Pancreas (tissue), 10 donors: ENCODE results near the gene XIRP2. TPM values are rescaled to one million over a fixed set of nuclear protein-coding genes. Genes with fewer than 3 reads are reported as not detected.

Experiments used
- ATAC-seq, 4 donors: fragments of 200-7000 bp; cut with Tn5 transposase; one replicate each; pipeline versions ENCODE4 v1.8.0 to v1.9.1; 2020; ENCODE audit warnings: mild to moderate bottlenecking in 4 of 4, moderate library complexity in 4 of 4
- DNase-seq, 6 donors: peaks; one replicate each; pipeline ENCODE4 v3.0.0-alpha.2; 2020
- FAIRE-seq: peaks from 2 replicates; lab custom pipeline; 2012; peaks lifted over from hg19 to GRCh38; lab: Jason Lieb, UNC
- H3K27ac ChIP-seq, 4 donors: fragments of 200-600 bp; sonication (generic); 1 replicate in 3 of 4; 2 replicates in 1 of 4; pipeline versions ENCODE4 v1.5.0 to v1.8.0; 2020
- H3K27me3 ChIP-seq, 4 donors: fragments of 200-600 bp; one replicate each; pipeline ENCODE4 v1.8.0; 2021
- H3K36me3 ChIP-seq, 3 donors: fragments of 200-600 bp; sonication (generic) in 1 of 3; one replicate each; pipeline versions ENCODE4 v1.5.0 to v1.8.0; 2020 to 2021
- H3K4me1 ChIP-seq, 3 donors: fragments of 200-600 bp; one replicate each; pipeline ENCODE4 v1.8.0; 2021
- H3K4me3 ChIP-seq, 4 donors: fragments of 200-600 bp; sonication (generic) in 2 of 4; one replicate each; pipeline versions ENCODE4 v1.5.0 to v1.8.0; 2020 to 2021
- H3K9me3 ChIP-seq, 4 donors: fragments of 200-600 bp; one replicate each; pipeline ENCODE4 v1.8.0; 2021
- CTCF ChIP-seq, 4 donors: fragments of 200-600 bp; sonication (generic) in 3 of 4; IDR thresholded peaks; one replicate each; pipeline versions ENCODE4 v1.5.0 to v1.8.0; 2021; ENCODE audit warnings: antibody characterized with exemption in 4 of 4
- WGBS, 2 donors: extraction: QIAGEN DNeasy Blood & Tissue Kit; methylation state at CpG; one replicate each; pipeline ENCODE4 v1.1.7; 2013; 5-methylcytosine and 5-hydroxymethylcytosine counted together
- intact Hi-C, 3 donors: fragments of 100-400 bp; cut with DNase I; formaldehyde crosslinking; loops; one replicate each; pipeline versions ENCODE4 v1.11.1 to v1.14.2; 2022
- polyA plus RNA-seq, 2 donors: library from polyadenylated mRNA; stranded (reverse); fragments of 200-250 nt; gene quantifications; one replicate each; pipeline ENCODE4 v1.2.3, GENCODE V29; 2013
- total RNA-seq, 6 donors: library from RNA; stranded (reverse); fragmentation: NEBNext Ultra II Directional in 4 of 6; extraction: Animal tissue kit (Norgen Biotek cat#: 25700) in 4 of 6; gene quantifications; one replicate each; pipeline versions ENCODE4 v1.2.1 to v1.2.4, GENCODE V29; 2021 to 2023
- donor health status: healthy with polysubstance abuse.
- donor health status: DM: no; HTN: no; CAD: no; lungs with moderate emphysema.
- donor health status: DM: no; HTN: no; CAD: no.
- donor health status: control.
- donor health status: control.
- donor health status: Bipolar disorder and iron deficiency.
- donor health status: DM: yes; HTN: yes; CAD: no.
- donor health status: DM: no; HTN: no; CAD: no.
- donor health status: DM: no; HTN: no; CAD: no.
- donor health status: DM: yes; HTN: yes; CAD: no.

XIRP2 gene
- total and polyA plus RNA-seq, 8 donors: 0.08 to 0.35 (median 0.28) TPM; not detected in 5

DNA sequence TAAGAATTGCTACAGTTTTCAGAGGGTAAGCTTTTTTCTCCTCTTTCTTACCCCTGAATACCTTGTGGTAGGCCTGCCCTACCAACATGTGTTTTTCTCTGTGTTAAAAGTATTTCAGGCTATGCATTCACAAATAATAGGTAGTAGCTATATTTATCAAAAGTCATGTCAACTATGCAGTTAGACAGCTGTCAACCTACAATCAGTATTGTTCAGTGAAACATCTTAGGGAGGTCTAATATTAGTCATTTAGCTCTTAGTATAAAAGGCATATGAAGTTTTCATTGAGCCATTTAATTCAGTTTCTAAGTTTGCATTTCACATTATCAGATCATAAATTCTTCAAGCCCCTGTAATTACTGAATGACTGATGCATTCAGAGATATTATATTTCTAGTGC is 36.7 kb downstream of the XIRP2 start:
- no peak for FAIRE-seq

DNA sequence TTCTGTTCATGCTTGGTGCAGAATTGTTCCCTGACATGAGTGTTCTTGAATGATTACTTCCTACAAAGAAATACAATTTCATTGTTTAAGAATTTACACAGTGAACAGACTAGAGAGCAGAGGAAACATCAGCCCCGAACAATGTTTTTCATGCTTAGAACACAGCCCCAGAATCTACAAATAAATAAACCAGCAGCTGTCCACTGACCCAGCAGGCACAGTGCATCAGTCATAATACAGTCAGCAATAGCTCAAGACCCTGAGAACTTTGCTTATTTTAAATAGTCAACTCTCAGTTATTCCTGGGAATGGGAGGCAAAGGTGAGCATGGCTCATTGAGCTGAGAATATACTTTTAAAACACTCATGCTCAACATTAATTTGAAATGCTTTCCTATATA is 38.4 kb downstream of the XIRP2 start:
- 88% methylated on average over 1 of the region's 1 CpG for WGBS, 2 donors
- Histone ChIP-seq H3K27ac (no peak overlapping the region), H3K9me3 (no peaks in the 10 kb centered on the region), H3K4me1 (no peaks in the 10 kb centered on the region), H3K4me3 (no peak overlapping the region), H3K36me3 (no peaks in the 10 kb centered on the region), H3K27me3 (no peaks in the 10 kb centered on the region)
- FAIRE-seq (no peak), ATAC-seq (no peak), DNase-seq (no peak)
- intact Hi-C loops: no loop called here
- no peak for TF ChIP-seq CTCF (IDR thresholded peaks at IDR 0.05)

More for the DNA sequence above, 36.7 kb downstream of the XIRP2 start:
- Histone ChIP-seq H3K9me3 (no peaks in the 10 kb centered on the region), H3K27ac (no peak overlapping the region), H3K4me1 (no peaks in the 10 kb centered on the region), H3K4me3 (no peak overlapping the region), H3K36me3 (no peaks in the 10 kb centered on the region), H3K27me3 (no peaks in the 10 kb centered on the region)
- ATAC-seq (no peak), DNase-seq (no peak)
- intact Hi-C loops: no loop called here
- no peak for TF ChIP-seq CTCF (IDR thresholded peaks at IDR 0.05)

- no peak for ATAC-seq
- Histone ChIP-seq H3K9me3 (no peaks in the 10 kb centered on the region), H3K36me3 (no peaks in the 10 kb centered on the region), H3K27me3 (no peaks in the 10 kb centered on the region), H3K4me1 (no peaks in the 10 kb centered on the region), H3K4me3 (no peak overlapping the region), H3K27ac (no peak overlapping the region)
- intact Hi-C loops: no loop called here
- DNase-seq: no peak
- FAIRE-seq: no peak
- TF ChIP-seq CTCF (IDR thresholded peaks at IDR 0.05): no peak
- 94 to 98% methylated on average over 1 of the region's 1 CpG for WGBS, 2 donors
Measured at GRCh38 chr2:166932032-166932431, 43.8 kb downstream of the XIRP2 start.

GRCh38 chr2:166934817-166935216 is 46.5 kb downstream of the XIRP2 start:
- no peak for FAIRE-seq
- intact Hi-C loops: no loop called here
- no peak for TF ChIP-seq CTCF (IDR thresholded peaks at IDR 0.05)
- no peaks in the 10 kb centered on the region for H3K9me3 ChIP-seq
- no peaks in the 10 kb centered on the region for H3K36me3 ChIP-seq
- no peak overlapping the region for H3K4me3 ChIP-seq
- no peaks in the 10 kb centered on the region for H3K27me3 ChIP-seq
- 62 to 80% methylated on average over 5 of the region's 5 CpGs for WGBS, 2 donors
- ATAC-seq: no peak
- DNase-seq: no peak
- H3K4me1 ChIP-seq: no peaks in the 10 kb centered on the region
- no peak overlapping the region for H3K27ac ChIP-seq

DNA sequence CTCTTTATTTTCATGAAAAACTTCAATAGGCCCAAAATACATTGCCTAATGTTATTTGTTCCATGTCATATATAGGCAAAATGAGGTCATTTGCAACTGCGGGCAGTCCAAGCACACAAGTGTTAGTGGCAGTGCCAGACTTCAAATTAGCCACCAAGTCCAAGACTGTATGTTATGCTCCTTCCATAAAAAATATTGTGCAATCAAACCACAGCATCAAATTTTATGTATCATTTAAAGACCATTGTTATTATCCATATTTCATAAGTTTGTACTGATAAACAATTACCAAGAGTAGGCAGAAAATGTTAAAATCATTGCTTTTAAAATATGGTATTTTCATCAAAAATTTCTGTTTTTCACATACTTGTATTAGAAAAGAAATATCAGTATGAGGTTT is 54.1 kb downstream of the XIRP2 start:
- DNase-seq: no peak
- 91 to 96% methylated on average over 1 of the region's 1 CpG for WGBS, 2 donors
- no peak for TF ChIP-seq CTCF (IDR thresholded peaks at IDR 0.05)
- Histone ChIP-seq H3K36me3 (no peaks in the 10 kb centered on the region), H3K9me3 (no peaks in the 10 kb centered on the region), H3K4me1 (no peaks in the 10 kb centered on the region), H3K4me3 (no peak overlapping the region), H3K27ac (no peak overlapping the region), H3K27me3 (no peaks in the 10 kb centered on the region)
- no peak for ATAC-seq
- intact Hi-C loops: no loop called here
- FAIRE-seq: no peak
